Neural progenitor cell (in vitro differentiated cells): ENCODE data around the gene UTP14A. TPM values are rescaled to one million over a fixed set of nuclear protein-coding genes. Genes with fewer than 3 reads are reported as not detected.

Experiments
- DNase-seq: peaks from one replicate; pipeline ENCODE4 v3.0.0-alpha.2; 2016; ENCODE audit warnings: low spot score
- H2AFZ ChIP-seq: fragments of 200-600 bp; sonication (generic); replicated peaks from 2 replicates; pipeline ENCODE4 v1.6.1; 2016; ENCODE audit warnings: antibody characterized with exemption
- H3F3A ChIP-seq: fragments of 200-600 bp; sonication (generic); 2 replicates; pipeline ENCODE4 v1.6.1; 2016; ENCODE audit warnings: antibody characterized with exemption, low read depth
- H3K27ac ChIP-seq: fragments of 200-600 bp; sonication (generic); 2 replicates; pipeline ENCODE4 v1.5.1; 2016; ENCODE audit warnings: mild to moderate bottlenecking
- H3K27me3 ChIP-seq: fragments of 200-600 bp; sonication (generic); 2 replicates; pipeline ENCODE4 v1.6.1; 2016; ENCODE audit warnings: mild to moderate bottlenecking, moderate library complexity
- H3K36me3 ChIP-seq: fragments of 200-600 bp; sonication (generic); 2 replicates; pipeline ENCODE4 v1.5.1; 2016
- H3K4me1 ChIP-seq: fragments of 200-600 bp; sonication (generic); 2 replicates; pipeline ENCODE4 v1.6.1; 2016; ENCODE audit warnings: mixed run types
- H3K4me2 ChIP-seq: fragments of 200-600 bp; sonication (generic); 2 replicates; pipeline ENCODE4 v1.6.1; 2016
- H3K4me3 ChIP-seq: fragments of 200-600 bp; sonication (generic); 2 replicates; pipeline ENCODE4 v1.5.1; 2016
- H3K79me2 ChIP-seq: fragments of 200-600 bp; sonication (generic); 2 replicates; pipeline ENCODE4 v1.6.1; 2016; ENCODE audit warnings: low read depth
- H3K9ac ChIP-seq: fragments of 200-600 bp; sonication (generic); 2 replicates; pipeline ENCODE4 v1.6.1; 2016
- H3K9me3 ChIP-seq: fragments of 200-600 bp; sonication (generic); 2 replicates; pipeline ENCODE4 v1.5.1; 2016; ENCODE audit warnings: low read depth
- H4K20me1 ChIP-seq: fragments of 200-600 bp; sonication (generic); 2 replicates; pipeline ENCODE4 v1.6.1; 2016; ENCODE audit warnings: low read depth
- H3K27ac Mint-ChIP-seq: 3 replicates; pipeline ENCODE4 v1.8.0; 2021; ENCODE audit warnings: mixed read lengths
- H3K27me3 Mint-ChIP-seq: 2 replicates; pipeline ENCODE4 v1.8.0; 2022; ENCODE audit warnings: low read depth, mild to moderate bottlenecking, inconsistent platforms, moderate library complexity, mixed read lengths; ENCODE audit not compliant: insufficient read depth
- H3K36me3 Mint-ChIP-seq: 3 replicates; pipeline ENCODE4 v1.8.0; 2021; ENCODE audit warnings: mixed read lengths
- H3K4me1 Mint-ChIP-seq: 3 replicates; pipeline ENCODE4 v1.8.0; 2021; ENCODE audit warnings: mixed read lengths
- H3K4me3 Mint-ChIP-seq: 3 replicates; pipeline ENCODE4 v1.8.0; 2021; ENCODE audit warnings: mild to moderate bottlenecking, moderate library complexity, mixed read lengths
- H3K9me3 Mint-ChIP-seq: 3 replicates; pipeline ENCODE4 v1.8.0; 2020; ENCODE audit warnings: mixed read lengths
- EZH2 ChIP-seq: fragments of 200-600 bp; sonication (generic); IDR thresholded peaks from 2 replicates; pipeline ENCODE4 v1.6.1; 2017; ENCODE audit warnings: antibody characterized with exemption, mild to moderate bottlenecking, moderate library complexity
- EZH2phosphoT487 ChIP-seq: fragments of 200-600 bp; sonication (generic); IDR thresholded peaks from 2 replicates; pipeline ENCODE4 v1.6.1; 2017; ENCODE audit warnings: antibody characterized with exemption
- total RNA-seq: library from RNA; depleted of rRNA; stranded (reverse); fragments of >200 nt; gene quantifications from 2 replicates; pipeline ENCODE4 v1.2.3, GENCODE V29; 2015; ENCODE audit warnings: low replicate concordance
- TF ChIP-seq, protein P1 (sequence below): fragments of 200-600 bp; sonication (generic); IDR thresholded peaks from 2 replicates; pipeline ENCODE4 v1.5.1; 2017; ENCODE audit warnings: antibody characterized with exemption, mild to moderate bottlenecking

Gene UTP14A
- total RNA-seq, 1 donor from 2014 or later: 8.3 TPM

DNA sequence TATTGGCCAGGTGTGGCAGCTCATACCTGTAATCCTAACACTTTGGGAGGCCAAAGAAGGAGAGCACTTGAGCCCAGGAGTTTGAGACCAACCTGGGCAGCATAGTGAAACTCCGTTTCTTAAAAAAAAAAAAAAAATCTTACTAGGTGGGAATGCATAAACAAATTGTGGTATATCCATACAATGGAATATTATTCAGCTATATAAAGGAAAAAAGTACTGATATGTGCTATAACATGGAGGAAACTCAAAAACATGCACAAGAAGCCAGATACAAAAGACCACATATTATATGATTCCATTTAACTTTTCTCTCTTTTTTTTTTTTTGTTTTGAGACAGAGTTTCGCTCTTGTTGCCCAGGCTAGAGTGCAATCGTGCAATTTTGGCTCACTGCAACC, 63.0 kb downstream of the UTP14A start:
- Histone ChIP-seq H3K79me2 (no peaks in the 10 kb centered on the region), H3K27ac (no peak overlapping the region), H3K9me3 (no peaks in the 10 kb centered on the region), H3K4me2 (no peak overlapping the region), H3K9ac (no peak overlapping the region), H3K4me1 (no peaks in the 10 kb centered on the region), H3K4me3 (no peak overlapping the region), H3K36me3 (no peaks in the 10 kb centered on the region), H2AFZ (no peak overlapping the region), H3K27me3 (peaks cover 17% of the 10 kb centered on the region), H4K20me1 (no peaks in the 10 kb centered on the region), H3F3A (no peaks in the 10 kb centered on the region)
- H3K36me3 Mint-ChIP-seq: no peaks in the 10 kb centered on the region
- peaks cover 8% of the 10 kb centered on the region for H3K9me3 Mint-ChIP-seq
- DNase-seq: no peak
- H3K4me1 Mint-ChIP-seq: peaks cover 14% of the 10 kb centered on the region
- TF ChIP-seq EZH2 (no peak), EZH2phosphoT487 (no peak)
- TF ChIP-seq, protein P1, sequence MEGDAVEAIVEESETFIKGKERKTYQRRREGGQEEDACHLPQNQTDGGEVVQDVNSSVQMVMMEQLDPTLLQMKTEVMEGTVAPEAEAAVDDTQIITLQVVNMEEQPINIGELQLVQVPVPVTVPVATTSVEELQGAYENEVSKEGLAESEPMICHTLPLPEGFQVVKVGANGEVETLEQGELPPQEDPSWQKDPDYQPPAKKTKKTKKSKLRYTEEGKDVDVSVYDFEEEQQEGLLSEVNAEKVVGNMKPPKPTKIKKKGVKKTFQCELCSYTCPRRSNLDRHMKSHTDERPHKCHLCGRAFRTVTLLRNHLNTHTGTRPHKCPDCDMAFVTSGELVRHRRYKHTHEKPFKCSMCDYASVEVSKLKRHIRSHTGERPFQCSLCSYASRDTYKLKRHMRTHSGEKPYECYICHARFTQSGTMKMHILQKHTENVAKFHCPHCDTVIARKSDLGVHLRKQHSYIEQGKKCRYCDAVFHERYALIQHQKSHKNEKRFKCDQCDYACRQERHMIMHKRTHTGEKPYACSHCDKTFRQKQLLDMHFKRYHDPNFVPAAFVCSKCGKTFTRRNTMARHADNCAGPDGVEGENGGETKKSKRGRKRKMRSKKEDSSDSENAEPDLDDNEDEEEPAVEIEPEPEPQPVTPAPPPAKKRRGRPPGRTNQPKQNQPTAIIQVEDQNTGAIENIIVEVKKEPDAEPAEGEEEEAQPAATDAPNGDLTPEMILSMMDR: no peak
- H3K27ac Mint-ChIP-seq: no peak overlapping the region
- no peak overlapping the region for H3K4me3 Mint-ChIP-seq
- peaks cover 23% of the 10 kb centered on the region for H3K27me3 Mint-ChIP-seq

DNA sequence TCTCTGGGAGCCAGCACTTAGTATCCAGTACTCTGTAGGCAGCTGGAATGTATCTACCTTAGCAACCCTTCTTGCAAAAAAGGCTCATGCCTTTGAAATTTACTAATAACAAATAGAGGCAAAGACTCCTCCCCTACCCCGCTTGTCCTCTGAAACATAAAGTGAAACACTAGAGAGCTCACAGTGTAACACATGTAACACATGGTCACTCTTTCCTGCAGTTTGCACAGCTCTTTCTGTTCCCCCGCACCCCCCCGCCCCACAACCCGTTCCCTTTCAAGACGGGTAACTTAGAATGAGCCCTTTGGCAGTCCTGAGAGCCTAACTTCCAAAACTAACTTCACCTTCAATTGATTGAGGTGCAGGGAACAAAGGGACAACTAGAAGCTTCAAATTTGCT, 70.5 kb downstream of the UTP14A start:
- Mint-ChIP-seq H3K4me3 (no peak overlapping the region), H3K27ac (no peak overlapping the region), H3K36me3 (no peaks in the 10 kb centered on the region), H3K27me3 (peaks cover 18% of the 10 kb centered on the region), H3K9me3 (no peaks in the 10 kb centered on the region), H3K4me1 (peaks cover 7% of the 10 kb centered on the region)
- Histone ChIP-seq H3K9me3 (no peaks in the 10 kb centered on the region), H3K27ac (no peak overlapping the region), H3F3A (peaks cover 21% of the 10 kb centered on the region), H3K4me2 (no peak overlapping the region), H2AFZ (no peak overlapping the region), H3K4me1 (no peaks in the 10 kb centered on the region), H3K27me3 (peaks cover 33% of the 10 kb centered on the region), H3K79me2 (no peaks in the 10 kb centered on the region), H4K20me1 (no peaks in the 10 kb centered on the region), H3K36me3 (no peaks in the 10 kb centered on the region), H3K4me3 (no peak overlapping the region), H3K9ac (no peak overlapping the region)
- no peak for TF ChIP-seq EZH2
- no peak for TF ChIP-seq EZH2phosphoT487
- TF ChIP-seq, protein P1: no peak
- DNase-seq: no peak

Other genes starting within 250 kb of the UTP14A start
- gene XPNPEP2, start 167.2 kb upstream of the UTP14A start, total RNA-seq: 0.19 and 1.7 TPM in 2 replicates
- gene SASH3, start 126.2 kb upstream of the UTP14A start, total RNA-seq: not detected in 2 replicates
- 33.1 and 34.2 TPM in 2 replicates for gene ZDHHC9, start 62.3 kb upstream of the UTP14A start, total RNA-seq
- gene BCORL1, start 76.5 kb downstream of the UTP14A start, total RNA-seq: 5.1 and 6.5 TPM in 2 replicates
- 0.12 TPM in 1 of 2 replicates, not detected in the other for gene ELF4, start 204.3 kb downstream of the UTP14A start, total RNA-seq